ENCODE data around the gene PRMT7.

Gene PRMT7

DNA sequence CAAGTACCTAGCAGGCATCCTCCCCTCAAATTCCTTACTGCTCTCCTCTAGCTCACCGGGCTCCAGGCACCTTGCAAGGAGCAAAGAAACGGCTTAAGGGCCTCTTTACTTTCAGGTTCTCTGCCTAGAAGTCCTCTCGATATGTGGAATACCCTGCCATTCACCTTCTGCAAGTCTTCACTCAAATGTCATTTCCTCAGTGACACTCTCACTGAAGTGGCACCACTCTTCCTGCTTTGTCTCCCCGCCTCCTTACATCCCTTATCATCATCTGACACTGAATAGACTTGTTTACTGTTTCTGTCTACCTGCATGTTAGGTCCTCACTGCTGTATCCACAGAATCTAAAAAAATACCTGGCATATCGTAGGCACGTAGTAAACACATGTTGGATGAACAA lies 1.0 kb upstream of the PRMT7 start:
- no peaks in the 10 kb centered on the region for H3K27me3 ChIP-seq (ENCODE audit: control insufficient read depth, insufficient read depth, low read length)
- no peaks in the 10 kb centered on the region for H3K4me1 ChIP-seq (ENCODE audit: control insufficient read depth, insufficient read depth, low read length)
- WGBS (ENCODE audit: insufficient coverage, insufficient read length), result no CpG with 5 or more reads among the region's 6 CpGs
- H3K36me3 ChIP-seq (ENCODE audit: control insufficient read depth, insufficient read depth, low read length), result 0 out of 2 replicates have a peak, but pooled peaks cover 2% of the 10 kb centered on the region
- H3K4me3 ChIP-seq (ENCODE audit: low read length), result peak overlapping the region; percentile 50
- H3K27ac ChIP-seq (ENCODE audit: low read length), result no peak overlapping the region
- no peak for DNase-seq (ENCODE audit: low read depth, low spot score)
- no peaks in the 10 kb centered on the region for H3K9me3 ChIP-seq (ENCODE audit: control insufficient read depth, insufficient read depth, low read length)

DNA sequence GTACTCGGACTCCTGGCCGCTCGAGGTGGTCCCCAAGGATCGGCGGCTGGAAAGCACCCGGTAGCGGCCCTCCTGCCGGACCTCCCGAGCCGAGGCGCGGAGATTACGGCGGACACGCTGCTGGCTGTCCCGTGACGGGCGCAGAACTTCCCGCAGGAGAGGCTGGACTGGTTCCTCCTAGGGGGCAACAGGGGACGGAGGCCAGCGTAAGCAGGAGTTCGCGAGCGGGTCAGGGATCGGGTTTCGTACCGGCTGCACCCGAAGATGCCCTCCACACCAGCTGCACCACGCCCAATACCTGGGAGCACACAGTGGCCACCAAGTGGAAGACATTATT lies 414 bp upstream of the PRMT7 start:
- Histone ChIP-seq H3K4me3 (ENCODE audit: low read length) (peak overlapping the region; percentile 50), H3K4me1 (ENCODE audit: control insufficient read depth, insufficient read depth, low read length) (no peaks in the 10 kb centered on the region), H3K27ac (ENCODE audit: low read length) (no peak overlapping the region), H3K9me3 (ENCODE audit: control insufficient read depth, insufficient read depth, low read length) (no peaks in the 10 kb centered on the region), H3K27me3 (ENCODE audit: control insufficient read depth, insufficient read depth, low read length) (no peaks in the 10 kb centered on the region), H3K36me3 (ENCODE audit: control insufficient read depth, insufficient read depth, low read length) (0 out of 2 replicates have a peak, but pooled peaks cover 2% of the 10 kb centered on the region)
- DNase-seq (ENCODE audit: low read depth, low spot score), result no peak
- WGBS (ENCODE audit: insufficient coverage, insufficient read length), result no CpG with 5 or more reads among the region's 29 CpGs

GRCh38 chr16:68313116-68313515 lies 2.3 kb downstream of the PRMT7 start:
- H3K36me3 ChIP-seq (ENCODE audit: control insufficient read depth, insufficient read depth, low read length), result peaks cover 6% of the 10 kb centered on the region; the same call in 1 of the 2 replicates
- no CpG with 5 or more reads among the region's 4 CpGs for WGBS (ENCODE audit: insufficient coverage, insufficient read length)

DNA sequence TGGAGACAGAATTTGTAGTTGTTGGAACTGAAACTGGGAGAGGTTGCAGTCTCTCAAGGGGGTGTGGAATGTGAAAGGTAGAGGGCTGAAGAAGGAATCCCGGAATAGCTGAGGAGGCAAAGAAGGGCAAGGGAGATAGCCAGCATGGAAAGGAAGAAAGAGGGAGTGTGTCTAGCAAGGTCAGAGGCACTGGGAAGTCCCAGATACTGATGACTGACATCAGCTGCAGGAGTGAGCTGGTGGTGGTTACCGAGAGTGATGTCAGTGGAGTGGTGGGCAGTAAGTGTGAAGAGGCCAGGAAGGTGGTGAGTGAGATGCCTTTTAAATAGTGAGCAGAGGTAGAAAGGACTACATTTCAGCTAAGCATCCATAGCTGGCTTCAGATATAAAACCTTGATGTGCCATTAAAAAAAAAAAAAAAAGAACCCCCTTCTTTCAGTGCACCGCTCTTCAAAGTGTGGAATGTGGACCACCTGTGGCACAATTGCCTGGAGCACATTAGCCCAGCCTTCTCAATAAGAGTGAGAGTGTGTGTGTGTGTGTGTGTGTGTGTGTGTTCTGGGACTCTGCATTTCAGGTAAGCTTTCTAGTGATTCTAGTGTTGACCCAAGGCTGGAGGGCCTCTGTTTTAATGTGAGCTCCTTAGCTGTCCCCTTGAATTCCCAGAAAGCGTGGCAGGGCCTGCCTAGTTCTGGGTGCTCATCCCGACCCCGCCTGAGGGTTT lies 8.5 kb downstream of the PRMT7 start:
- no peaks in the 10 kb centered on the region for H3K4me1 ChIP-seq (ENCODE audit: control insufficient read depth, insufficient read depth, low read length)
- H3K27ac ChIP-seq (ENCODE audit: low read length), result no peak overlapping the region
- no peaks in the 10 kb centered on the region for H3K27me3 ChIP-seq (ENCODE audit: control insufficient read depth, insufficient read depth, low read length)
- H3K4me3 ChIP-seq (ENCODE audit: low read length), result no peak overlapping the region
- no CpG with 5 or more reads among the region's 6 CpGs for WGBS (ENCODE audit: insufficient coverage, insufficient read length)
- H3K9me3 ChIP-seq (ENCODE audit: control insufficient read depth, insufficient read depth, low read length), result no peaks in the 10 kb centered on the region
- no peak for DNase-seq (ENCODE audit: low read depth, low spot score)
- H3K36me3 ChIP-seq (ENCODE audit: control insufficient read depth, insufficient read depth, low read length), result peaks cover 4% of the 10 kb centered on the region; the same call in 1 of the 2 replicates

More at GRCh38 chr16:68313116-68313515, 2.3 kb downstream of the PRMT7 start:
- no peaks in the 10 kb centered on the region for H3K9me3 ChIP-seq (ENCODE audit: control insufficient read depth, insufficient read depth, low read length)
- H3K4me1 ChIP-seq (ENCODE audit: control insufficient read depth, insufficient read depth, low read length), result no peaks in the 10 kb centered on the region
- H3K4me3 ChIP-seq (ENCODE audit: low read length), result no peak overlapping the region
- no peak for DNase-seq (ENCODE audit: low read depth, low spot score)
- H3K27ac ChIP-seq (ENCODE audit: low read length), result no peak overlapping the region
- H3K27me3 ChIP-seq (ENCODE audit: control insufficient read depth, insufficient read depth, low read length), result no peaks in the 10 kb centered on the region

- Histone ChIP-seq H3K27ac (ENCODE audit: low read length) (no peak overlapping the region), H3K27me3 (ENCODE audit: control insufficient read depth, insufficient read depth, low read length) (no peaks in the 10 kb centered on the region), H3K36me3 (ENCODE audit: control insufficient read depth, insufficient read depth, low read length) (no peaks in the 10 kb centered on the region; the same call in 1 of the 2 replicates), H3K4me1 (ENCODE audit: control insufficient read depth, insufficient read depth, low read length) (no peaks in the 10 kb centered on the region), H3K9me3 (ENCODE audit: control insufficient read depth, insufficient read depth, low read length) (no peaks in the 10 kb centered on the region), H3K4me3 (ENCODE audit: low read length) (no peak overlapping the region)
- DNase-seq (ENCODE audit: low read depth, low spot score), result no peak
- no CpG with 5 or more reads among the region's 5 CpGs for WGBS (ENCODE audit: insufficient coverage, insufficient read length)
Observed at GRCh38 chr16:68324336-68324735, 13.5 kb downstream of the PRMT7 start.

- H3K9me3 ChIP-seq (ENCODE audit: control insufficient read depth, insufficient read depth, low read length), result no peaks in the 10 kb centered on the region
- whole genome bisulfite sequencing (ENCODE audit: insufficient coverage, insufficient read length), result no CpG with 5 or more reads among the region's 8 CpGs
- H3K27ac ChIP-seq (ENCODE audit: low read length), result no peak overlapping the region
- no peaks in the 10 kb centered on the region for H3K4me1 ChIP-seq (ENCODE audit: control insufficient read depth, insufficient read depth, low read length)
- H3K27me3 ChIP-seq (ENCODE audit: control insufficient read depth, insufficient read depth, low read length), result no peaks in the 10 kb centered on the region
- H3K36me3 ChIP-seq (ENCODE audit: control insufficient read depth, insufficient read depth, low read length), result no peaks in the 10 kb centered on the region
- H3K4me3 ChIP-seq (ENCODE audit: low read length), result no peak overlapping the region
- no peak for DNase-seq (ENCODE audit: low read depth, low spot score)
Observed at GRCh38 chr16:68324780-68325357, 14.1 kb downstream of the PRMT7 start.

DNA sequence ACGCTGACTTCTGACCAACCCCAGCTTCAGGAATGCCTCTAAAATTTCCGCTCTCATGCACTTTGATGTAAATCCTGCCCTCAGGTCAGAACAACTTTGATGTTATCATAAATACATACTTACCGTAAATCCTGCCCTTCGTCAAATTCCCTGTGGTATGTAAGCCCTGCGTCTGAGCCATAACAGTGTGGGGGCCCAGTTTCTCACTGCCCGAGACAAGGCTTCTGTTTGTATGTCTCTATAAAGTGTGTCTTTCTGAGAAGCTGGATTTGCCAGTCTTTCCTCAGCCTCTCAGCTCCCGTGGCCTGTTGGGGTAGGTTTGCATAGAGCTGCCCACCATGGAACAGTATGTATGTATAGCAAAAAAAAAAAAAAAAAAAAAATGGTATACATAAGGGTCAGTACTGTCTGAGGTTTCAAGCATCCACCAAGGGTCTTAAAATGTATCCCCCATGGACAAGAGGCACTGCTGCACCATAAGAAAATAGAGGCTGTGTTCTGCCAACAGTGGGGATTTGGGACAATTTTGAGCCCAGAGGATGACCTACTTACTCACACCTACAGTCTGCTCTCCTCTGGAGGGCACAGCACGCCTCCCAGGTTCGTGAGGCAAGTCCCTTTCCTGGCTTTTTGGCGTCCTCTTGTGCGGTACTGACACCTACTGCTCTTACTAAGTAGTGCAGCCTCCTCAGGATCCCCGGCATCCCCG lies 17.5 kb downstream of the PRMT7 start:
- Histone ChIP-seq H3K27me3 (ENCODE audit: control insufficient read depth, insufficient read depth, low read length) (no peaks in the 10 kb centered on the region), H3K4me3 (ENCODE audit: low read length) (no peak overlapping the region), H3K27ac (ENCODE audit: low read length) (no peak overlapping the region), H3K9me3 (ENCODE audit: control insufficient read depth, insufficient read depth, low read length) (no peaks in the 10 kb centered on the region), H3K4me1 (ENCODE audit: control insufficient read depth, insufficient read depth, low read length) (no peaks in the 10 kb centered on the region), H3K36me3 (ENCODE audit: control insufficient read depth, insufficient read depth, low read length) (peaks cover 6% of the 10 kb centered on the region)
- peak; percentile 57 for DNase-seq (ENCODE audit: low read depth, low spot score)
- WGBS (ENCODE audit: insufficient coverage, insufficient read length), result no CpG with 5 or more reads among the region's 13 CpGs

DNA sequence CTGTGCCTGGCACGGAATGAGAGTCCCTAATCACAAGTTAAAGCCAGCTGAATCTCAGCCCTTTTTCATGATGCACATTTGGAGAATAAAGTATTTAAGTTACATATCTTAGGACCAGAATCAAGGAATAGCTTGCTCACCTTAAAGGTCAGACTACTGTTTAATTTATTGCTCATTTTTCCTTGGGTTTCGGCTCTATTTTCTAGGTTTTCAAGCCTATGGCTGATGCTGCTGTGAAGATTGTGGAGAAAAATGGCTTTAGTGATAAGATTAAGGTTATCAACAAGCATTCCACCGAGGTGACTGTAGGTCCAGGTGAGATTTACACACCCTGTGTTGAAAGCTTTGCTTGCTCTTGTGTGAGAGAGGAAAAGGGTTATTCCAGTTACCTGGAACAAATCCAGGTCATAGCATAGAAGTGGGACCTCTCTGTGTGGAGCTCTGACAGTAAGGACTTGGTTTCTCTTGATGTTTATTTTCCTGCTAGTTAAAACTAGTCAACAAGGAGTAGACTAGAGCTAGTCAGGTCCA lies 18.1 kb downstream of the PRMT7 start:
- Histone ChIP-seq H3K4me1 (ENCODE audit: control insufficient read depth, insufficient read depth, low read length) (no peaks in the 10 kb centered on the region), H3K9me3 (ENCODE audit: control insufficient read depth, insufficient read depth, low read length) (no peaks in the 10 kb centered on the region), H3K27me3 (ENCODE audit: control insufficient read depth, insufficient read depth, low read length) (no peaks in the 10 kb centered on the region), H3K36me3 (ENCODE audit: control insufficient read depth, insufficient read depth, low read length) (peaks cover 6% of the 10 kb centered on the region), H3K4me3 (ENCODE audit: low read length) (no peak overlapping the region), H3K27ac (ENCODE audit: low read length) (no peak overlapping the region)
- WGBS (ENCODE audit: insufficient coverage, insufficient read length), result no CpG with 5 or more reads among the region's 3 CpGs
- DNase-seq (ENCODE audit: low read depth, low spot score), result no peak

GRCh38 chr16:68331879-68332410 lies 21.1 kb downstream of the PRMT7 start:
- DNase-seq (ENCODE audit: low read depth, low spot score), result no peak
- H3K36me3 ChIP-seq (ENCODE audit: control insufficient read depth, insufficient read depth, low read length), result peaks cover 6% of the 10 kb centered on the region
- no peaks in the 10 kb centered on the region for H3K4me1 ChIP-seq (ENCODE audit: control insufficient read depth, insufficient read depth, low read length)
- H3K27me3 ChIP-seq (ENCODE audit: control insufficient read depth, insufficient read depth, low read length), result no peaks in the 10 kb centered on the region
- no peak overlapping the region for H3K27ac ChIP-seq (ENCODE audit: low read length)
- no peak overlapping the region for H3K4me3 ChIP-seq (ENCODE audit: low read length)
- WGBS (ENCODE audit: insufficient coverage, insufficient read length), result no CpG with 5 or more reads among the region's 4 CpGs
- no peaks in the 10 kb centered on the region for H3K9me3 ChIP-seq (ENCODE audit: control insufficient read depth, insufficient read depth, low read length)

DNA sequence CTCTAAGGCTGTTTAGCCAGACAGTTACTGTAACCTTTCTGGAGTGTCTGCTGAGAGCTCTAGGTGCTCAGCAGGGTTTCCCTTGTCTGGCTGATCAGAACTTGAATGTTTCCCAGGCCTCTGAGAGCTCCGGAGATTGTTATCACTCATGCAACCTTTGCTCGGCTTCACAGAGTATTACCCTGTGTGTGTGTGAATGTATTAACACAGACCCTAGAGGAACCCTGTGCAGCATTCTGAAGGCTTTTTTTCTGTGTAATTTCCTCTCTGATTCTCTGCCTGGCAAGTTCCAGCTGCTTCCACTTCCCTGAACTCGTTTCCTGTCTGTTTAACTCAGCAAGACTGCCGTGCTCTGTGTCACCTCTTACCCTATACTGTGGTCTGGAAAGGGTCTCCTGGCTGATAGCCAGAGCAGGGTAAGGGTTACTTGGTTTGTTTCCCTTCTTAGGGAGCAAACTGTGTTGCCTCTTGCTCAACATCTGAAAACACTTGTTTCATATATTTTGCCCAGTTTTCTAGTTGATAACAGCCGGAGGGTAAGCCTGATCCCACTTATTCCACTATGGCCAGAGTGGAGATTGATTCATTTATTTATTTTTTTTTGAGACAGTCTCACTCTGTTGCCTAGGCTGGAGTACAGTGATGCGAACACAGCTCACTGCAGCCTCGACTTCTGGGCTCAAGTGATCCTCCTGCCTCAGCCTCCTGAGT lies 21.7 kb downstream of the PRMT7 start:
- DNase-seq (ENCODE audit: low read depth, low spot score), result no peak
- H3K9me3 ChIP-seq (ENCODE audit: control insufficient read depth, insufficient read depth, low read length), result no peaks in the 10 kb centered on the region
- H3K27me3 ChIP-seq (ENCODE audit: control insufficient read depth, insufficient read depth, low read length), result no peaks in the 10 kb centered on the region
- no peak overlapping the region for H3K27ac ChIP-seq (ENCODE audit: low read length)
- WGBS (ENCODE audit: insufficient coverage, insufficient read length), result no CpG with 5 or more reads among the region's 7 CpGs
- peaks cover 7% of the 10 kb centered on the region for H3K36me3 ChIP-seq (ENCODE audit: control insufficient read depth, insufficient read depth, low read length)
- H3K4me1 ChIP-seq (ENCODE audit: control insufficient read depth, insufficient read depth, low read length), result no peaks in the 10 kb centered on the region
- no peak overlapping the region for H3K4me3 ChIP-seq (ENCODE audit: low read length)

Data from iPS DF 6.9 (cell line).